ENCODE results near the gene MLEC.
"Not testable (repeated sequence)": the region's sequence is repeated elsewhere in the genome, so short reads cannot be mapped to it uniquely, and the experiment has no call there.

Gene MLEC

GRCh38 chr12:120668868-120669840 is 17.8 kb upstream of the MLEC start:
- no peak for TF ChIP-seq JUND (IDR thresholded peaks at IDR 0.05; ENCODE audit: low read depth)
- in situ Hi-C loops (cut with HindIII; ENCODE audit: low pct_unique_long_range_greater_than_20kb, low sequenced_read_pairs): no loop called here
- peak in 1 of 2 experiments; percentile 44 for DNase-seq (ENCODE audit: low read depth in 1 of 2, low spot score in 1 of 2)

- DNase-seq (ENCODE audit: low read depth in 1 of 2, low spot score in 1 of 2); in situ Hi-C loops (cut with HindIII; ENCODE audit: low pct_unique_long_range_greater_than_20kb, low sequenced_read_pairs): not testable (repeated sequence)
Observed at GRCh38 chr12:120670237-120670636, 16.7 kb upstream of the MLEC start.

DNA sequence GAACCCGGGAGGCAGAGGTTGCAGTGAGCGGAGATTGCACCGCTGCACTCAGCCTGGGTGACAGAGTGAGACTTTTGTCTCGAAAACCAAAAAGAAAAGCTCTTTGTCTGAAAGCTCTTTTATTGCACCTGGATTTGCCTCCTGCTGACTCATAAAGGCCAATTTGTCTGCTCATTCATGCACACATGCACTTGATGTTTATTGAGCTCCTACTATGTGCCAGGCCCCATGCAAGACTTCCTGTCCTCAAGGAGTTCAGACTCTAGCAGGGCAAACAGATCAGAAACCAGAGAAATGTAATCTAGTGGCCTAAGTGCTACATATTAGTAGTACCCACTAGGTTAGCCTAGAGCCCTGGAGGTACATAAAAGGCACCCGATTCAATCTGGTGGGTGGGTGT is 16.3 kb upstream of the MLEC start:
- no peak for TF ChIP-seq JUND (IDR thresholded peaks at IDR 0.05; ENCODE audit: low read depth)
- in situ Hi-C loops (cut with HindIII; ENCODE audit: low pct_unique_long_range_greater_than_20kb, low sequenced_read_pairs): no loop called here
- DNase-seq (ENCODE audit: low read depth in 1 of 2, low spot score in 1 of 2): no peak

- TF ChIP-seq JUND (IDR thresholded peaks at IDR 0.05; ENCODE audit: low read depth): no peak
- in situ Hi-C loops (cut with HindIII; ENCODE audit: low pct_unique_long_range_greater_than_20kb, low sequenced_read_pairs): no loop called here
- DNase-seq (ENCODE audit: low read depth in 1 of 2, low spot score in 1 of 2): no peak
Observed at GRCh38 chr12:120674097-120674636, 12.8 kb upstream of the MLEC start.

DNA sequence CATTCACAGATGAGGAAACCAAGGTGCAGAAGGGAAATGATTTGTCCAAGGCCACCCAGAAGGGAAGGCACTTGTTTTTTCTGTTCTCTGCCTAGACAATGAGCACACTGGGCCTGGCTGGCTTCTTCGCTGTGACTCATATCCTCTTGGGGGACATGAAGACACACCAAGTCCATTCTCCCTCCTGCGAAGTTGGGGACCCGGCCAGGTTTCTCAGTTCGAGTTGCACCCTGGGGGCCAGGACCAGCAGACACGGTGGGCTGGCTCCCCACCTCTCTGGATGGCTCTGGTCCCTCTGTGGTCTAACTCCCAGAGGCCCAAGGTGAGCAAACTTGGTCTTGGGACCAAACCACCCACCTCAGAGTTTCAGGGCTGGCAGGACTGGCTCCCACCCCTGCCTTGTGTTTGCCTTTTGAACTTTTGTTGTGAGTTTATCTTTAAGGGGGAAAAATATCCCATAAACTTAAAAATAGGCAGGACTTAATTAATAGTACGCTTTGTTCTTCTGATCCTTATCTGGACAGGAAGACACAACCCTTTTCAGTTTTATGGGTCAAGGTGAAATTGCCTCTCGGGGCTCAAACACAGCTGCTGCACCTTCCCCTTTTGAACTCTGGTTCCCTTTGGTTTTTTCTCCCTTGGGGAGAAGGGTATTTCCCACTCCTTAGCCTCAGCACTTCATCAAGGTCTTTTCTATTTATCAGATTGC is 9.0 kb upstream of the MLEC start:
- no peak for DNase-seq (ENCODE audit: low read depth in 1 of 2, low spot score in 1 of 2)
- in situ Hi-C loops (cut with HindIII; ENCODE audit: low pct_unique_long_range_greater_than_20kb, low sequenced_read_pairs): no loop called here
- TF ChIP-seq JUND (IDR thresholded peaks at IDR 0.05; ENCODE audit: low read depth): no peak

GRCh38 chr12:120678572-120678971 is 8.4 kb upstream of the MLEC start:
- in situ Hi-C loops (cut with HindIII; ENCODE audit: low pct_unique_long_range_greater_than_20kb, low sequenced_read_pairs): no loop called here
- no peak for DNase-seq (ENCODE audit: low read depth in 1 of 2, low spot score in 1 of 2)
- no peak for TF ChIP-seq JUND (IDR thresholded peaks at IDR 0.05; ENCODE audit: low read depth)

DNA sequence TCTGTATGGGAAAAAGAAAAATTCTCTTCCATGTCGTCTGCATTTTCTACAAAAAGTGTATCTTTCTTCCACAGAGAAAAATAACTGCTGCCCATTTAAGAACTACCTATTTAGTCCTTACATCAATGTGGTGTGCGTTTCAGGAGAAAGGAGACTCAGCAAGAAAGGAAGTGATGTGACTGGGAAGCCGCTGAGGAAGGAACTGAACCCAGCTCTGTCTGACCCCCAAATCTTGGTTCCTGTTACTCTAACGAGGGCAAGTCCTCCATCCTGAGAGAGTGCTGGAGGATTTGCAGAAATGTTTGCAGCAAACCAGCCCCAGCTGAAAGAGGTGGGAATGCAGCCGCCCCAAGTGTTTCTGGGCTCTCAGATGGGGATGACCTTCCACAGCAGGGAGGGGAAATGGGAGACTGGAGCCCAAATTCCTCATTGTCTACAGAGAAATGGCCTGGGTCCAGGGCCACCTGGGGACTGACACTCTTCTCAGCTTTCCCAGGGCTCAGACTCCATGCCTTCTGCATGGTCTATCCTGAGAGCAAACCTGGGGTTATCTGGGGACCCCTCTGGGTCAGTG is 6.7 kb upstream of the MLEC start:
- no peak for TF ChIP-seq JUND (IDR thresholded peaks at IDR 0.05; ENCODE audit: low read depth)
- DNase-seq (ENCODE audit: low read depth in 1 of 2, low spot score in 1 of 2): no peak
- in situ Hi-C loops (cut with HindIII; ENCODE audit: low pct_unique_long_range_greater_than_20kb, low sequenced_read_pairs): no loop called here

GRCh38 chr12:120684523-120684932 is 2.4 kb upstream of the MLEC start:
- in situ Hi-C loops (cut with HindIII; ENCODE audit: low pct_unique_long_range_greater_than_20kb, low sequenced_read_pairs): no loop called here

DNA sequence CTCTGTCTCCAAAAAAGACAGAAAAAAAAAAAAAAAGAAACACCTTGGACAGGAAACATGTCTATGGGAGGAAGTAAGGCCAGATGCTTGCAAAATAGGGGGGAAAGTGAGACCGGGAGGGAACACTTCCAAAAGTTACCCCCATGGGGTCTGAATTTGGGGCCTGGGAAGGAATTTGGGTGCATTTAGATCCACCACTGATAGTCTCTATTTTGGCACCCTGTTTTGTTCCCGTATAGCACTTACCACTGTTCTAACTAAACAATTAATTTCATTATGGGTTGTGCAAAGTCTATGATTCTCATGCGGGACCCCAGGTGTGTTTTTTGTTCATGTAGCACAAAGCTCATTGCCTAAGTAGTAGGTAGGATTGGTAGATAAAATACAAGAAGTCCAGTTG is 1.4 kb upstream of the MLEC start:
- in situ Hi-C loops (cut with HindIII; ENCODE audit: low pct_unique_long_range_greater_than_20kb, low sequenced_read_pairs): no loop called here
- TF ChIP-seq JUND (IDR thresholded peaks at IDR 0.05; ENCODE audit: low read depth): no peak
- DNase-seq (ENCODE audit: low read depth in 1 of 2, low spot score in 1 of 2): no peak

More at GRCh38 chr12:120684523-120684932, 2.4 kb upstream of the MLEC start:
- TF ChIP-seq JUND (IDR thresholded peaks at IDR 0.05; ENCODE audit: low read depth): no peak
- DNase-seq (ENCODE audit: low read depth in 1 of 2, low spot score in 1 of 2): no peak

DNA sequence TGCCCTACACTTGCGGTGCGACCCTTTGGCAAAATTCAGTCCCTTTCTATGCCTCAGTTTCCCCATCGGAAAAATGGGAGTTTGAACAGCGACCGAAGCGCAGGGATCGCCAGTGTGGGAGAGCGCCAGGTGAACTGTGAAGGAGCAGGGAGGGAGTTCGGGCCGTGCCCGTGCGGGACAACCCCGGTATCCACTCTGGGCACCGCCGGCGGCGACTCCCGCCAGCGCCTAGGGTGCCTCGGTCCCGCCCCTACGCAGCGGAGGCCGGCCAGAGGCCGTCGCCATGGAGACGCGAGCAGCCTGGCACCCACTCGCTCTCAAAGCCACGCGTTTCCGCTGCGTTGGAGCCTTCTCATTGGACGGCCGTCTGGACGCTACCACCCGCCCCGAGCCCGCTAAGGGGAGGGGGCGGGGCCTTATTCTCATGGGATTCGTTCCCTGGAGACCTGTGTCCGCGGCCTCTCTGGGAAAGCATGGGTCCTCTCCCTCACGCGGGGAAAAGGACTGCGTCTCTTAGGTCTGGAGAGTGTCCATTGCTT is 729 bp upstream of the MLEC start:
- no peak for TF ChIP-seq JUND (IDR thresholded peaks at IDR 0.05; ENCODE audit: low read depth)
- in situ Hi-C loops (cut with HindIII; ENCODE audit: low pct_unique_long_range_greater_than_20kb, low sequenced_read_pairs): no loop called here
- DNase-seq (ENCODE audit: low read depth in 1 of 2, low spot score in 1 of 2): peak; percentile 91 to 99

DNA sequence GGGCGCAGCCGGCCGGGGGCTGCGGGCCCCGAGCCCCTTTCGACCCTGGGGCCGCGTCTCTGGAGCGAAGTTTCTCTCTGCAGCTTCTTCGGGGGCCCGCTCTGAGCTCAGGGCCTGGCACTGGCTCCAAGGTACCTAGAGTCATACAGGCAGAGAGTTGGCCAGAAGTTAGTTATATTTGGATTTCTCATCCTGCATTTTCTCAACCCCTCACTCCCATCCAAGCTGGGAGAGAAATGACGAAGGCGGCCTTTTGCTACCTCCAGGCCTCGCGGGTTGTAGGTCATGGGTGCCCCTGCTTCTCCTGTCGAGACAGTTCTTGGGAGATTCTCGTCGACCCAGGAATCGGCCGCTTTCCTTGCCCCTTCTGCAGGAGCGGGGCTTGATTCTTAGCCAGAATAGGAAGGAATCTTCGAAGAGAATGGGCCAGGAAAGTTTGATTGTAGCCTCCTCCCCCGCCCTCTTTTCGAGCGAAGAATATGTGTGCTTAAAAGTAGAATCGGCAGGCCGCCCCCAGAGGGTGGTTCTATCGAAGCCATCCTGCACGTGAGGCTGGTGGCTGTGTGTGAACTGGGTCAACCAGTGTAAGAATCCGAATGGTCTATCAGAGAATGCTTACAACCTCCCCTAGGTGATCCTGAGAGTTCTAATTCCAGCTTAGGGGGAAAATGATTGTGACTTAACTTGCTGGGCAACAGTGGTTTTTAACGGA is 785 bp downstream of the MLEC start:
- in situ Hi-C loops (cut with HindIII; ENCODE audit: low pct_unique_long_range_greater_than_20kb, low sequenced_read_pairs): no loop called here
- TF ChIP-seq JUND (IDR thresholded peaks at IDR 0.05; ENCODE audit: low read depth): no peak
- no peak for DNase-seq (ENCODE audit: low read depth in 1 of 2, low spot score in 1 of 2)

Data from T47D (cell line).